Occipital lobe (tissue), 2 donors: ENCODE measurements around the gene RSU1. TPM values are rescaled to one million over a fixed set of nuclear protein-coding genes. Genes with fewer than 3 reads are reported as not detected.

ENCODE experiments used
- DNase-seq: peaks from one replicate; lab custom pipeline; 2025; lab: John Stamatoyannopoulos, UW
- total RNA-seq: library from RNA; depleted of rRNA; stranded (reverse); fragments of >200 nt; gene quantifications from one replicate; pipeline ENCODE4 v1.2.3, GENCODE V29; 2014

The RSU1 gene
- total RNA-seq, 1 donor from 2014 or later = 29.6 TPM

DNA sequence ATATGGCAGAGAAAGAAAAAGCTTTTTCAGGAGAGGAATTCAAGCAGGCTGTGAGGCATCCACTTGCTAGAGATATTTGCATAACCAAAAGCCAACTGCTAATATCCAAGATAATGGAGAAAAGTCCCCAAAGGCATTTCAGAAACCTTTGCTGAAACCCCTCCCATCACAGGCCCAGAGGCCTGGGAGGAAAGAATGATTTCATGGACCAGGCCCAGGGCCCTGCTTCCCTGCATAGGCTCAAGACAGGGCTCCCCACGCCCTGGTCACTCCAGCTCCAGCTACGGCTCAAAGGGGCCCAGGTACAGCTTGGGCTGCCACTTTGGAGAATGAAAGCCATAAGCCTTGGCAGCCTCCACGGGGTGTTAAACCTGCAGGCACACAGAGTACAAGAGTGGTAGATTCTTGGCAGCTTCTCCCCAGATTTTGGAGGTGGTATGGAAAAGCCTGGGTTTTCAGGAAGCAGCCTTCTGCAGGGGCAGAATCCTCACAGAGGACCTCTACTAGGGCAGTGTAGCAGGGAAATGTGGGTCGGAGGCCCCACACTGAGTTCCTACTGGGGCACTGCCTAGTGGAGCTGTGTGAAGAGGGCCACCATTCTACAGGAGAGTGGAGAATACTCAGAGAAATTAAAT lies 5.6 kb upstream of the RSU1 start:
- no peak for DNase-seq

DNA sequence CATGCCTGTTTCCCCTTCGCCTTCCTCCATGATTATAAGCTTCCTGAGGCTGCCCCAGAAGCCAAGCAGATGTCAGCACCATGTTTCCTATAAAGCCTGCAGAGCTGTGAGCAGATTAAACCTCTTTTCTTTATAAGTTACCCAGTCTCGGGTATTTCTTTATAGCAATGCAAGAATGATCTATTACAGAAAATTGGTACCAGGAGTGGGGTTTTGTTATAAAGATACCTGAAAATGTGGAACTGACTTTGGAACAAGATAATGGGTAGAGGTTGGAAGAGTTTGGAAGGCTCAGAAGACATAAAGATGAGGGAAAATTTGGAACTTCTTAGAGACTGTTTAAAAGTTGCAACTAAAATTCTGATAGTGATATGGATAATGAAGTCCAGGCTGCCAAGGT lies 4.8 kb upstream of the RSU1 start:
- DNase-seq = no peak

DNA sequence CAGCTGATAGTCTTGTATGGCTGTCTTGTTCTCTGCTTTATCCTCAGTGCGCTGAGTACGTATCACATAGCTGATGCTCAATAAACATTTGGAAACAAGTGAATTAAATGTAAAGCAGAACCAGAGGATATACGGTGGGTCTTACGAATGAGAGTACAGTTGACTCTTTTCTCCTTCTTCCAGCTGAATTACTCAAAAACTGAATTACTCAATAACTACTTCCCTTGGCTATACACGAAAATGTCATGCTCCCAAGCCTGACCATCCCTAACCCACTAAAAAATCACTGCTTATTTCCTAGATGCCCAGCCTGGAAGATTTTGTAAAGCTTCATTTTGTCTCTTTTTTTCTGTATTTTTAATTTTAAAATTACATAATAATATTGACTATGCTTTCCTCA lies 3.2 kb upstream of the RSU1 start:
- DNase-seq = no peak

DNA sequence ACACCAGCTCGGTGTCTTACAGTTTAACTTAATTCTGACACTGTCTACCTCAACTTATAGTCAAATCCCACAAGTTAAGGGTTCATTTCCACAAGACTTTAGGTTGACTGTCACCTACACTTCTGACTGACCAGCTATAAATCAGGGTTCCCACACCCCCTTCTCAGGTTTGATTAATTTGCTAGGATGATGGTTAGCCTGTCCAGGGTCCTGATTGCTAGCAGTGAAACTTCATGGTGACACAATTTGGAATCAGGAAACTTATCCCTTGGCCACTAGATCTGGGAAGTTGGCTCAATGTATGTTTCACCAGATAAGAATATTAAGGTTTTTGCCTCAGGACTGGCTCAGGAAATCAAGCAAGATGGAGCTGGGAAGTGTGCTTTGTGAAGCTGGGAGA lies 2.8 kb upstream of the RSU1 start:
- DNase-seq = no peak

DNA sequence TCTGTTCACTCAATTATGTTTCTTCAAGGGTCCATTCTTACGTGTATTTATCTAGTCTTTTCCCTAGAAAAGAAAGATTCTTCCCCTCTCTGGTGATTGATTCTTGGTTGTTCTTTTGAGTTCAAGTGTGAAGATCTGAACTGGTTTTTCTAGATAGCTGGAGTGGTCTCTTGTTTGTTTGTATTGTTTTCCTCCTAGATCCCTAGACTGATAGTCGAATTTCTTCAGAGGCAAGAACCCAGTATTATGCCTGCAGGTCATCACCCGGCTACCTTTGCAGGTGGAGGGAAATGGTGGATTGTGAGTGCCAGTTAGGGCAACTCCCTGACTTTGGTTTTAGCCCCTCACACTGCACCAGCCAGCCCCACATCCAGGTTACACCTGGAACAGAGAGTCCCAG lies 2.2 kb upstream of the RSU1 start:
- no peak for DNase-seq

DNA sequence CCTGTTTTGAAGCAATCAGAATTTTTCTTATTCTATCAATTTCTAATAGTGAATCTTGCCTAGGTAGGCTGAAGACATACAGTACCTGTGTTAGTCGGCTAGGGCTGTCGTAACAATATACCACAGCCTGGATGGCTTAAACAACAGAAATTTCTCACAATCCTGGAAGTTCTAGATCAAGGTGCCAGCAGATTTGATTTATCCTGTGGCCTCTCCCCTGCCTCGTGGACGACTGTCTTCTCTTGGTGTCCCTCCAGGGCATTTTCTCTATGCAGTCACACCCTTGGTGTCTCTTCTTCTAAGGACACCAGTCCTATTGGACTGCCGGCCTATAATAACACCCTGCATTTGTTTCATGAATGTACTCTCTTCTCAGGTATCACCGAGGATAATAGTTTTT lies 1.8 kb upstream of the RSU1 start:
- DNase-seq = no peak

DNA sequence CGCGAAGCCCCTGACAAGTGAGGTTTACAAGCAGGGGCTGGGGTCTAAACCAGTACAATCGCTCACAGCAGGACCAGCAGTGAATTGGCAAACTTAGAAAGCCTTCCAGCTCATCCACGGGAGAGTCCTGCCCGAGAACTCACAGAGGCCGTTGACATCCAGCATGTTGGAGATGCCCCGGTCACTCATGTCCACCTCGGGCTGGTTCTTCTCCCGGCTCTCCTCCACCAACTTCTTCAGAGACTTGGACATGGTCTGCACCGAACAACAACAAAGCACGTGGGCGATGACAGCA lies 447 bp downstream of the RSU1 start:
- no peak for DNase-seq

DNA sequence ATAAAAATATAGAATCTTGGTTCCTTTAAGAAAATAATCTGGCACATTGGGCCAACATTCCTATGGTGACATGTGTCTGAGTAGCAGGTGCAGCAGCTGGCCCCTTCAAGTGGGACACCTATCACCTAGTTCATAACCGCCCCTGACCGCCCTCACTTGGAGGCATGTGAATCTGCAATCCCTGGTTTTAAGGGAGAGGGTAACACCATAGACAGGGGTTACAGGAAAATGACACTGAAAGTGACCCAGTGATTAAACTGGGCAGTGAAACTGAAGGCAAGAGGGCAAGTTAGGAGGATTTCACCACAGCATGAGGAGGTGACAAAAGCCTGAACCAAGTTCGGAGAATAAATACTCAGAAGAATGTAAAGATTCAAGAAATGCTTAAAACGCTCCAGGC lies 1.1 kb downstream of the RSU1 start:
- DNase-seq = no peak

DNA sequence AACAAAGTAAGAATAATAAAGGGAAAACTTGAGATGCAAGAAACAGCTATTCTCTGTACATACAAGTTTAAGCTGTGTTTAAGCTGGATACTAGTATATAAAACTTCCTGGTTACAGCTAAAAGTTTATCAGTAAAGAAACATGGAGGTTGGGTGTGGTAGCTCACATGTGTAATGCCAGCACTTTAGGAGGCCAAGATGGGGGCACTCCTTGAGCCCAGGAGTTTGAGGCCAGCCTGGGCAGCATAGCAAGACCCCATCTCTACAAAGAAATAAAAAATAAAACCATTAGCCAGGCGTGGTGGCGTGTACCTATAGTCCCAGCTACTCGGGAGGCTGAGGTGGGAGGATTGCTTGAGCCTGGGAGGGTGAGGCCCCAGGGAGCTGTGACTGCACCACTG lies 3.2 kb downstream of the RSU1 start:
- no peak for DNase-seq

DNA sequence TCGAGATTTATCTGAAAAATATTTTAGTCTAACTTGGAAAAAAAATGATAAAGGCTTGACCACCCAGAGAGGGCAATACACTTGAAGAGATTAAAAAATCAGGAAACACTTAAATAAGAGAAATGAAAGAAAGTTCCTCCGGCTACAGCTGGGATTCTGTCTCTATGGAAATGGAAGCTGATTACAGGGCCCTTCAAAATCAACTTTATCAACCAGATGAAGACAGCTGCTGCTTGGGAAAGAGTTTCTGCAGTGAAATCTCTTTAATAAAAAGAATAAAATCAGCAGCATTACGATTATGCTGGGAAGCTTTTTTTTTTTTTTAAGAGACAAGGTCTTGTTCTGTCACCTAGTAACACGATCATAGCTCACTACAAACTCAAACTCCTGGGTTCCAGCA lies 4.5 kb downstream of the RSU1 start:
- DNase-seq = no peak

DNA sequence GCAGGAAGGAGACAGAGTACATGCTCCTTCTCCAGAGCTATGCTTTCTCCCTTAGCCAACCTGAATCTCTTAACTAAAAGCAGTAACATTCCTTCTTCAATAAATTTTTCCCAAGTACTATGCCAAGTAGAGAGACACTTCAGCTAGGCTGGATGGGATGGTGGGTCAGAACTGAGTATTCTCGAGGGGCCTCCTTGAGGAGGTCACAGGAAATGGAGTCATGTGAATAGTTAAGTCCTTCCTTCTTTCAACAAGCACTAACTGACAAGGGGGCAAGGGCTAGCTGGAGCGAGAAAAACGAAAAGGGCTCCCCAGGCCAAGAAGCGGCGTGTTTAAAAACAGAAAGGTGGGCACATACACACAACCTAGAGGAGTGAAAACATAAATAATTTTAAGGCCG lies 5.5 kb downstream of the RSU1 start:
- DNase-seq = no peak

DNA sequence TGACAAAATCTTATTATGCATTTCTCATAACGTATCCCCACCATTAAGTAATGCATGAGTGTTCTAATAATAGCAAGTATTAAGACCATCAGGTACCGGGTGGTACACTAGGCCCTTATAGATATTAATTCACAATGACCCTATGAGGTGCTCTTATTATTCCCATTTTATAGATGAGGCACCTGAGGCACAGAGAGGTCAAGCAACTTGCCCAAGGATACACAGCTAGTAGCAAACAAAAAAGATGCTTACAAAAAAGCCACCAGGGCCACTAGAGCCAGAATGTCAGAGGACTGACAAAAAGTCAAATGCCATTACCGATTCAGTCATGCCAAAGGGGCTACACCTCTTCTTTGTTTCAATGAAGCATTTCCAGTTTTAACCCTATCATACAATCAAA lies 5.9 kb downstream of the RSU1 start:
- no peak for DNase-seq

DNA sequence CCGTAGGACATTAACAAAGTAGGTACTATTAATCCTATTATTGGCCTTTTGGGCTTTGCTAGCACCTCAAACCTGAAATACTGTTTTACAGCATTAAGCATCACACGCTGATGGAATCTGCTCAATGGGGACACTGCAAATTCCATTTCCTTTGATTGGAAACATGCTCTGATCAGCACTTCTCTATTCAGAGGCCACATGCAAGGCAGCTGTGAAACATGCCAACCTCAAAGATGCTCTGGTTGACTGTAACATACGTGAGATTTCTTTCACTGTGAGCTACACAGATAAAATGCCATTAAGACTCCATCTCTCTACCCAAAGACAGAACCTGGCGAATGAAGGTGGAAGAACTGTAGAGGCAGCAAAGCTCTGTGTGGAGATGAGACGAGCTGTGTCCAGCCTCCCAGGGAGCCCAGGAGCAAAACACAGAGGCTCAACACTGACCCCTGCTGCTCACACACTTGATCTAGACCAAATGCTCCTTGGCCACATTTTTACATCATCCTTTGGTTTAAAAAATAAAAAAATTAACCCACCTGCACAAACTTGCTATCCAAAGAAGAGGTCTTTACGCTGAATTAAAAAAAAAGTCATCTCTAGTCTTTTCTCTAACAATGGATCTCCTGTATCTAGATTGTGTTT lies 8.0 kb downstream of the RSU1 start:
- peak; percentile 3 for DNase-seq

DNA sequence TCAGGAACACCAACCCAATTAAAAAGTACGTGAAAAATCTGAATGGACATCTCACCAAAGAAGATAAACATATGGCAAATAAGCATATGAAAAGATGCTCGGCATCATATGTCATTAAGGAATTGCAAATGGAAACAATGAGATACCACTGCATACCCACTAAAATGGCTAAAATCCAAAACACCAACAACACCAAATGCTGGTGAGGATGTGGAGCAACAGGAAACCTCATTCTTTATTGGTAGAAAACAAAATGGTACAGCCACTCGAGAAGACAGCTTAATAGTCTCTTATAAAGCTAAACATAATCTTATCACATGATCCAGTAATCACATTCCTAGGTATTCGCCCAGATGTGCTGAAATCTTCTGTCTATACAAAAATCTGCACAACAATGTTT lies 13.1 kb downstream of the RSU1 start:
- DNase-seq = no peak

DNA sequence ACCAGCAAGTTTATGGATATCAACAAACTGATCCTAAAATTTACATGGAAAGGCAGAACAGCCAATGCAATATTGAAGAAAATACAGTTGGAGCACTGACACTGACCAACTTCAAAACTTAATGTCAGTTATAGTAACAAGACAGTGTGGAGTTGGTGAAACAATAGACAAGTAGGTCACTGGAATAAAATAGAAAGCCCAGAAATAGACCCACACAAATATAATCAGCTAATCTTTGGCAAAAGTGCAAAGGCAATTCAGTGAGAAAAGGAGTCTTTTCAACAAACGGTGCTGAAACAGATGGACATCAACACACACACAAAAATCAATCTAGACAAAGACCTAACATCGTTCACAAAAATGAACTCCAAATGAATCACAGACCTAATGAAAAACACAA lies 13.8 kb downstream of the RSU1 start:
- no peak for DNase-seq

DNA sequence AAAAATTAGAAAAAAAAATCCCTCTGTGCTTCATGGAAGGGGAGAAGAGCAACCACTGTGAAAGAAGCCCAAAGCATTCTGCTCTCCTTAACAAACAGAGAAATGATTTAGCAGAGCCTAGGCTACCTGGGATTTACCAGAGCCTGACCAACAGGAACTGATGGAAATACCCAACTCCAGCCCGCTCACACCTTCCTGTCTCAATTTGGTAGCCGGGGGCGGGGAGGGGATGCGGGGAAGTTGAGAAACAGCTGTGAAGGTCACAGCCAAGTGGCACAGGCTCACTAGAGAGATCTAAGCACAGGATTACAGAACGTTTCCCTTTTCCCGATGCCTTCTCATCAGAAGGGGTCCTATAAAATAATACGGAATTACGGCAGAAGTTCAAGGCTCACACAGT lies 17.6 kb downstream of the RSU1 start:
- DNase-seq = no peak

DNA sequence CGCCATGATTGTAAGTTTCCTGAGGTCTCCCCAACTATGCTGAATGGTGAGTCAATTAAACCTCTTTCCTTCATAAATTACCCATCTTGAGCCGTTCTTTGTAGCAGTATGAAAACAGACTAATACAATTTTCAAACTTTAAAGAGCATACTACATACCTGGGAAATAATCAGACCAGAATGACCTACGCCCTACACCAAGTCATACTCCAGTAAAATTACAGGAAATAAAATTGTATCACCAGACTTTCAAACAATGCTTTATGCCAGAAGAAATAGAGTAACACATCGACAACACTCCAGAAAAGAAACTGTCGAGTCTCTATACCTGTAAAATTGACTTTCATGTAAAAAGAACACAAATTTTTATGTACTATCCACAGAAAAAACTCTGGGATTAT lies 18.7 kb downstream of the RSU1 start:
- DNase-seq = no peak

DNA sequence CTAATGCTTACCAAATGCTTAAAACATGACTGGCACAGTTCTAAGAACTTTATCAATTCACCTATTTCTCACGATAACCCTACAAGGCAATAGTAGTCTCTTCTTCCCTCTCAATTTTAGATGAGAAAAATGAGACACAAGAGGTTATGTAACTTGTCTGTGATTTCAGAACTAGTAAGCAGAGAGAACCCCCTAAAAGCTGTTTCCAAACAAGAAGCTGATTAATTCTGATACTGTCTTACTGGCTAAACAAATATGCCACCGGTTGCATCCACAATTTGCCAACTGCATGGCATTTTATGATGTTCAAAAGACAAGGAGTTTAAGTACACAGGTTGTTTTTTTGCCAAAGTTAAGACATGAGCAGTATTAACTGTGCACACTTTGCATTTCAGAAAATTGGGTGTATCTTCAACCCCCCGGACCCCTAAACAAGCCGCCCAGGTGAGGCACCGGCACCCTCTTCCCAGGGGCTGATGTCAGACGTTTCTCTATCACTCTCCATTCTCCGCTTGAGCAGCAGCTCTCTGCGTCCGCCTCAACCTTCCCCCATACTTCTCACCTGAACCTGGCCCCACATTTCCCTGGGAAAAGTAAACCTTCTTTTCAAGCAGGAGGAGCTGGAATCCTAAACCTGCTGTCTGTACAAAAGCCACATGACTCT lies 21.7 kb downstream of the RSU1 start:
- DNase-seq = no peak

DNA sequence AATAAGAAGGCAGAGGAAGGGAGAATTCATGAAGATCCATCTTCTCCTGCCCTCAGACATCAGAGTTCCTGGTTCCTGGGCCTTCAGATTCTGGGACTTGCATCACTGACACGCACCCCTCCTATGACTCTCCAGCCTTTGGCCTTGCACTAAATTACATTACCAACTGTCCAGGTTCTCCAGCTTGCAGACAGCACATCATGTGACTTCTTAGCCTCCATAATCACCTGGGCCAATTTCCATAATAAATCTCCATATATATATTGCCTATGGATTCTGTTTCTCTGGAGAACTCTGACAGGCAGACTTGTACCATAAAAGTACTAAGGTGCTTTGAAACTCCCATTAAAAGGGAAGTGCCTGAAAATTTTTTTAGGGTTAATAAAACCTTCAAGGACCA lies 23.2 kb downstream of the RSU1 start:
- no peak for DNase-seq

DNA sequence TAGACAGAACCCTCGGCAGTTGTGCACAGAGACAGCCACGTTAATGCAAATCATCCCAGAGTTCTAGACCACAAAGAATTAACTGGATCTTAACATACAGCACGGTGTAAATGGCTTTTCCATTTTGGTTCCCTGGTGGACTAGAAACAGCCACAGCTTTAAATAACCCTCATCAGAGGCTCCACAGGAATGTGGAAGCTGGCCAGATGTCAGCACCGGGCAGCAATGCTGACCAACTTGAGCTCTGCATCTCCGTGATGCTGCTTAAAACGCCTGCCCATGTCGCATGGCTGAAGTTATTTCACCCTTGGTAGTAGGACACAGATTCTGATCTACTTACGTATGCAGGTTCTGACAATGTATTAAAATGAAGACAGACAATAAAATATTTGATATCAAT lies 24.5 kb downstream of the RSU1 start:
- DNase-seq = no peak

DNA sequence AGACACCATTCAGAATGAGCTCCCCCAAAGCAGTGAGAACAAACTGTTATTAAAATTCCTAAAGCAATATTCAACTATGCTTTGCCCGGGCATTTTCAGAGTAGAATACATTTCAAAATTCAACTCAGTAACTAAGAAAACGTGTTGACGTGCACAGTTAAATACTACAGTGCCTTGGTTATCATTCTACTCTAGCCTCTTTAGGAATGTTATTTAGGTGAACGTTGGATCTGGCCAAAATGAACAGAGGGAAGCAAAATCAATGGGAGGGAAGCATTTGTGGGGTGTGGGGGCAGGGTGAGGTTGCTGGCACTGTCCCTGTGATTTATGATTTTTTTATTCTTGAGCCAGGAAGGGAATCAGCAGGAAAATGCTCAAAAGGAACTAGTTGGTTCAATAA lies 27.5 kb downstream of the RSU1 start:
- no peak for DNase-seq

DNA sequence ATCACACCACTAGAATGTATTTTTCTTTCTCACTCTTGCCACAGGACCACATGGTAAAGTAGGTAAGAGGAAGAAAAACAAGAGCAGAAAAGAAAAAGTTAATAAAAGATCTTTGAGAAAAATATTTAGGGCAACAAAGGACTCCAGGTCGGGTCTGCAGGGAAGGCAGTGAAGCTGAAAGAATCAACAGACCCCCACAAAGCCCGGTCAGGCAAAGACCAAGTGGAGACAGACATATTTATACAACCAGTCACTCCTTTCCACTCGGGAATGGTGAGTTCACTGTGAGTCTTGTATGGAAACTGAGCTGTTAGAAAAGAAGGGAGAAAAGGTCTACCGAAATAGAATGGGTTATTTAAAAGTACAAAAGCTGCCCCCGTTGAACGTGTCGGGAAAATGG lies 28.0 kb downstream of the RSU1 start:
- DNase-seq = no peak

DNA sequence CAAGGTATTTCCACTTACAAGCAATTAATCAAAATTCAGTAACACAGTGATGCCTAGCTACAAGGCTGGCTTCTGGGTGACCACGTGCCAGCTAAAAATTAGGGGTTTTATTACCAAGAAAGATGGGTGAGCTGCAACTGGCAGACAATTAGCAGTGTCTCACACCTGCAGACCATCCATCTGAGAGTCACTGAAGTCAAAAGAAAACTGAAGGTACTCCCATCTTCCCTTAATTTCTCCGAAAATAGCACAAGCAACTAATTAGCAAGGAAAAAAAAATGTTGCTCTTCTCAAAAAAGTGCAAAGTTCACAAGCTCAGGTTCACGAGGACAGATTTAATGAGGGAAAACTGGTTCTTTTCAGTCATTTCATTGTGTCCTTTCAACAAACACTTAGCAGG lies 28.4 kb downstream of the RSU1 start:
- DNase-seq = no peak

DNA sequence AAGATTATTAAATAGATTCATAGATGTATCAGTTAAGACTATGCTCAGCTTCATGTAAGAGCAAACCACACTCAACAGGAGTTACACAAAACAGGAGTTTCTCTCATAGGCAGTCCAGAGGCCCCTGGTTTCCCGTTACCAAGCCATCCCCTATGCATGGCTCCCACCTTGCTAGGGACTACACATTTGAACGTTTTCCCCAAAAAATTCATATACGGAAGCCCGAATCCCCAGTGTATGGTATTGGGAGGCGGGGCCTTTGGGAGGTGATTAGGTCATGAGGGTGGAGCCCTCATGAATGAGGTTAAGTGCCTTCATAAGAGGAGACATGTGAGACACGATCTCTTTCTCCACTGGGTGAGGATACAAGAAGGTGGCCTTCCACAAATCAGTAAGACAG lies 29.1 kb downstream of the RSU1 start:
- no peak for DNase-seq
